Islet of Langerhans (tissue), 1 donor: ENCODE results near the gene PDAP1.
"Not testable (repeated sequence)": the region's sequence is repeated elsewhere in the genome, so short reads cannot be mapped to it uniquely, and the experiment has no call there.

Experiments
- FAIRE-seq: peaks from one replicate; lab custom pipeline; 2011; peaks lifted over from hg19 to GRCh38; lab: Jason Lieb, UNC

PDAP1 gene

GRCh38 chr7:99424932-99425730, 16.7 kb upstream of the PDAP1 start:
- no peak for FAIRE-seq

- FAIRE-seq: no peak
Measured at GRCh38 chr7:99422625-99423024, 14.2 kb upstream of the PDAP1 start.

DNA sequence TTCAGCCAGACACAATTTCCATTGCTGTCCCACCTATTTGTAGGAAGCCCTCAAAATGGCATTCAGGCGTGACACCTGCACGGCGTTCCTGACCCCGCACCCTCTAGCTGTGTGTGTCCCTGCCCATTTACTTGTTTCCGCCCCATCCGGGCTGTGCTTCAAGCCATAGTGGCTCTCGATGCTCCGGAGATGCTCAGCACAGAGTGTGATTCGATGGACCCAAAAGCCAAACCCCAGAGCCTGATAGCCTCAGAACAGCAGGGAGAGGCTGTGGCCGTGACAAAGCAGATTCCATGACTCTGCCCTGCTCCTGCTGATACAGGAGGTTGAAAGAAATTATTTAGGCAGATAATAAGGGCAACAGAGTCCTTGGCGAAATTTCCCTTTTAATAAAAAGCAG, 13.8 kb upstream of the PDAP1 start:
- no peak for FAIRE-seq

- FAIRE-seq: no peak
Measured at GRCh38 chr7:99420986-99421385, 12.6 kb upstream of the PDAP1 start.

DNA sequence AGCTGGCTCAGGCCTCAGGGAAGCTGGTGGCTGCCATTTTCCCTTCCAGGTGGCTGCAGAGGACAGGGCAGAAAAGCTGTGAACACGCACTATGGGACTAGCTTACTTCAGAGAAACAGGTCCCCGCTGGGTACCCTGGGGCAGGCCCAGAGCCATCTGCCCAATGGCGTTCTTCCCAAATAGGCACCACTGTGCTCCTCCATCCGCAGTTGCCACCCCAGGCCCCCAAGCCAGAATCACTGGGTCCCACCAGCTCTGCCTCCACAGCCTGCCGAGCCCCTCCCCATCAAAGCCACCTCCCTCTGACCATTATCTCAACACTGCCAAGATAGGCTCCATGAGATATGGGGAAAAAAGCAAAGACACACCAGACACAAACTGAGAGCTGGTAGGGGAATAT, 11.8 kb upstream of the PDAP1 start:
- no peak for FAIRE-seq

DNA sequence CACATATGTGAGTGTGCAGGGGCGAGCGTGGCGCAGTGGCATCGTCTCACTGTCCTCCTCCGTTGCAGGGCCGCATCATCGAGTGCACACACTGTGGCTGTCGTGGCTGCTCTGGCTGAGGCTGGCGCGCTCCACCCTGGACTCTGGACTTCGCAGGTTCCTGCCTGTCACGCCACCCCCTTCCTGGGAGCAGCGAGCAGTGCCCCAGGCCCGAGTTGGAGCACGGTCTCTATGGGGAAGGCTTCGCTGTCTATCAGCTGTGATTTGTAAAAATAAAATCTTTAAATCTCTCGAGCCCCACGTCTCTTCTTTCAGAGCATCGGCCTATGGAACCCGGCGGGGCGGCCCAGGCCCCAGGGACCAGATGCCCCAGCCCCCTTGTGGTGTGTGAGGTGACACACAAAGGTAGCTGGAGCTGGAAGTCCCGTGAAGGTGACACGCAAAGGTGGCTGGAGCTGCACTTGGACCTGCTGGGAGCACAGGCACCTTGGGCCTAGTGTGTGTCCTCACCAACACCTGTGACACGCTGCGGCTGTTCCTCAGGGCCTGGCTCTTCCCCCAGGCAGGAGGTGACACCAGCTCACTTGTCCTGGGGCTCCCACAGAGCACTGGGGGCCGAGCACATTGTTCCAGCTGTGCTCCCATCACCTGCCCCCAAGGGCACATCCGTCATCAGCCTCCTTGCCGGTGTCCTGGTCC, 11.1 kb upstream of the PDAP1 start:
- no peak for FAIRE-seq

GRCh38 chr7:99418260-99418659, 9.9 kb upstream of the PDAP1 start:
- FAIRE-seq: no peak

DNA sequence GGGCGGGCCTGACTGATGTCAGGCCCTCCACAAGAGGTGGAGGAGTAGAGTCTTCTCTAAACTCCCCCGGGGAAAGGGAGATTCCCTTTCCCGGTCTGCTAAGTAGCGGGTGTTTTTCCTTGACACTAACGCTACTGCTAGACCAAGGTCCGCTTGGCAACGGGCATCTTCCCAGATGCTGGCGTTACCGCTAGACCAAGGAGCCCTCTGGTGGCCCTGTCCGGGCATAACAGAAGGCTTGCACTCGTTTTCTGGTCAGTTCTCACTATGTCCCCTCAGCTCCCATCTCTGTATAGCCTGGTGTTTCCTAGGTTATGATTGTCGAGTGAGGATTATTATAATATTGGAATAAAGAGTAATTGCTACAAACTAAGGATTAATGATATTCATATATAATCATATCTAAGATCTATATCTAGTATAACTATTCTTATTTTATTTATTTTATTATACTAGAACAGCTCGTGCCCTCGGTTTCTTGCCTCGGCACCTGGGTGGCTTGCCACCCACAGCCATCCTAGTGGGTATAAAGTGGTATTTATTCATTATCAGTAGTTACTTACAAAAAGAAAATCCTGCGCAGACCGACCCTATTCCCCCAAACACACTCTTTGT, 7.2 kb upstream of the PDAP1 start:
- FAIRE-seq: not testable (repeated sequence)

DNA sequence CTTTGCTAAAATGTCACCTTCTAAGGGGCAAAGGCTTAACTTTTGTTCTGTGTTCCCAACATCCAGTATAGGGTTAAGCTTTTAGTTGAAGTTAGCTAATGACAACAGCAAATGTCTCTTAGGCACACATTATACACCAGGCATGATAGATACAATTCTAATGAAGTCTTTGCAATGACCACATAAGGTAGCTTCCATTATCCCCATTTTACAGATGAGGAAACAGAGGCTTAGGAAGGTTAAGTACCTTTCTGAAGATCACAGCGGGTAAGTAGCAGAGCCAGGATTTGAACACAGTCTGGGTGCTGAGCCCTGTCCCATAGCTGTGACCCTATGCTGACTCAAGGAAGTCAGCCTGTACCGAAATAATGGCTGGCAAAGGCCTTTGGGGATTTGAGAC, 2.2 kb upstream of the PDAP1 start:
- FAIRE-seq: no peak

- FAIRE-seq: no peak
Measured at GRCh38 chr7:99409806-99410205, 1.4 kb upstream of the PDAP1 start.

DNA sequence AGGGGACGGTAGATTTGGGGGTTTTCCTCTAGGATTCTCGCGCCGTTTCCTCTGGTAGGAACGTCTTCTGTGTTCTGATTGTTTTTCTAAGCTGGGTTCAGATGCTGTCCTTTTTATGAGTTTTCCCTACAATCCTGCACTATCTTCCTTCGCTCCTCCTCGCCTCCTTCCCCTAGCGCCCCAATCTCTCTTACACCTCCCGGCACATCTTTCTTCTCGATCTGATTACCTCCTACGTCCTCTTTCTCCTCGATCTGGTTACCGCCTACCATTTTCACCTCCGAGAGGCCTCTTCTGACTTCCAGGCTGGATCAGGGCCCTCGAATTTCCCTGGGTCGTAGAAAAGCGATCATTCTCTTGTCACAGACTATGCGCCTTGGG, 785 bp upstream of the PDAP1 start:
- no peak for FAIRE-seq

DNA sequence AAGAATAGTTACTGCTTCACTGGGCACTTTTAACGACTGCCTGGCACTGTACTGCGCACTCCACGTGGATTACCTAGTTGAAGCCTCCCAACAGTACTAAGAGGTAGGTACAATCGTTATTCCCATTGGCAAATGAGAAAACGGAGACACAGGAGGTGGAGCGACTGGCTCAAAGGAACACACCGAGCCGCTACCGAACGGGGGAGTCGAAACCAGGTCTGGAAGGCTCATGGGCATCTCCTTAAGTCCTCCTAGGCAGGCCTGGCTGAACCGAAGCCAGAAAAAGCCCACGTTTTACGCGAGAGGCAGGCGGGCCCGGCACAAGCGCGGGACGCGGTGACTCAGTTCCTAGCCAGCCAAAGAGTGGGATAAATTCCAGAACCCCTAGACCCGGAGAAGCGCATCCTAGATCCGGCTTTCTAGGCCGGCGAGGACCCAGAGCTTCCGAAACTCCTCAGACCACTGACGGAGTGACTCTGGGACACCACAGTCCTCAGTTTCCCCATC, 472 bp downstream of the PDAP1 start:
- FAIRE-seq: no peak

DNA sequence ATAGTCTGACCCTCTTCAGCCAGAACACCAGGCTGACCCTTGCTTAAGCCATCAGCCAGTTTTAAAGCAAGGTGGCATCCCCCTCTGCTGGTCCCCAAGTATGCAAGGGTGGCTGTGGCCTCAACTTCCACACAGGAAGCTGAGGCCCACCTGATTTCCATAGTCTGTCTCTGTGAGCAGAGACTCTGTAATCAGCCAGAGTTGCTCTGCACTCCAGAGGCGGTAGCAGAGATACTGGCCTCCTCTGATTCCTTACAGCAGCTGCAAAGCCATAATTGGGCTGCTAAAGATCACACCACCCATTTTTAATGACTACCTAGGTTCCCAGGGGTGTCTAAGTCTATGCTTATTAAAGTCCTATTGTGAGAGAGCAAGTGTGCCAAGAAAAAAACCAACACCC, 1.8 kb downstream of the PDAP1 start:
- FAIRE-seq: no peak

DNA sequence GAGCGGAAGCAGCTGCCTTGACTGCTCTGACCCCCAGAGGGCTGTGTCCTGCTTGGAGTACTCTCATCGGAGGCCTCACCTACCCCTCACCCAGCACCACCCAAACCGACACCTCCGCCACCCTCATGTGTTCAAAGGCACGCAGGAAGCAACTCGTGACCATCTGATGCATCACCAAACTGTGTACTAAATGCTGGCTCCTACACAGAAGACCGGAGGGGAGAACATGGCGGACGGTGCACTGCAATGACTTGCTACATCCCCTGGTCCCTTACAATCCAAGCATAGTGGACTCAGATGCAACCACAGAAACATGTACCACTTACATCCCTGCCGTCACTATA, 3.4 kb downstream of the PDAP1 start:
- no peak for FAIRE-seq

- FAIRE-seq: no peak
Measured at GRCh38 chr7:99404235-99404976, 4.0 kb downstream of the PDAP1 start.

DNA sequence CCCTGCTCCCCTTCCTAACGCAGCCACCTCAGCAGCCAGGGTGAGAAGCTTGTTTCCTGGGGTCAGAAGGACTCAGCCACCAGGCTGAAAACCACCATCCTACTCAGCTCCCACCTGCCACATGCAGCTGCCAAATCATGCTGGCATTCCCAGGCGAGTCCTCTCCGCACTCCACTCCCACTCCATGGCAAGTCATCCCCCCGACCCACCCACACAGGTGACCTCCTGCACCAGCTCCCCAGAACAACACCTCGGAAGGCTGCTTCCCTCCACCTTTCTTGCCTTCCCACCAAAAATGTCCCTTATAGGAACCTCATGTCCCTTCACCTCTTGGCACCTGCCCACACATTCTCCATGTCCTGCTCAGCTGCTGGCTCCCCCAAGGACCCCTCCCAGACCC, 4.6 kb downstream of the PDAP1 start:
- FAIRE-seq: no peak

- no peak for FAIRE-seq
Measured at GRCh38 chr7:99402854-99403253, 5.5 kb downstream of the PDAP1 start.

GRCh38 chr7:99399597-99399996, 8.8 kb downstream of the PDAP1 start:
- no peak for FAIRE-seq

- FAIRE-seq: no peak
Measured at GRCh38 chr7:99398891-99399445, 9.4 kb downstream of the PDAP1 start.

GRCh38 chr7:99397297-99397983, 11.0 kb downstream of the PDAP1 start:
- FAIRE-seq: no peak

DNA sequence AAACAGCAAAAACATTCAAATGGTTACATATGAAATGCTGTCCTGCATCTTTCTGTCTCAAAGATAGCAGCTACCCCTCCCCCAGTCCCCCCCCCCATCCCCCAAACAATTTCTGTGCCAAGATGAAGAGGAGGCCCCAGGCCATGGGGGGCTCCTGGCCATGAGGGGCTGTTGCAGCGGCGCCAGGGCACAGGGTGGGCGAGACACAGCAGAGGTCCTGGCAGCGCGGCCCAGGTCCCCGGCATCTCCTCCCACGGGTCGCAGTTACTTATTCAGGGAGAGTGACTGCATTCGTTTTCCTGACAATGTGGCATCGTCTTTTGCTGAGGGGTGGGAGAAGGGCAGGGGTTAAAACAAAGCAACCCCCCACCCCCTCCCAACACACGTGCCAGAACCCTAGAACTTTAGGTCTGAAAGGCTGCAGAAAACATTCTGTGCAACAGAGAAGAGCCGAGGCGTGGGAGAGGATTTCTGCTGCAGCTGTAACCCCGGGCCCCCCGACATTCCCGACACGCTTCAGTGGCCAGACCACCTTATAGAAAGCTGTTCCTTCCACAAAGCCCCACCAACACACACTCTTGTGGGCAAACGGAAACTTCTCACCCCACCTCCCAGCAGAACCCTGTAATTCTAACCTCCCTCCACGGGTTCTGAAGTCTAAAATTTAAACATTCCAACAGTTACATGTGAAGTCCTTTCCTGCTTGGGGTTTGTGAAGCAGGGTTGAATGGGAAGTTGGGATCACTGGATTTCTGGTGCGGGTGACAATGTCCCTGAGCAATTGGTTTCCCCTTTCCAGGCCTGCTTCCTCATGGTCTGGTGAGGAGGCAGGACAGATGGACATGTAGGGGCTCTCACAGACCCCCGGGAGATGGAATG, 11.7 kb downstream of the PDAP1 start:
- no peak for FAIRE-seq
